DND-41 (cell line): ENCODE data around the gene WNT6.

Experiments
- ATAC-seq: fragments of 200-7000 bp; cut with Tn5 transposase; 3 replicates; pipeline ENCODE4 v1.9.1; 2021; ENCODE audit warnings: low read depth; ENCODE audit not compliant: insufficient read depth
- DNase-seq: peaks from one replicate; pipeline ENCODE4 v3.0.0-alpha.2; 2020
- H2AFZ ChIP-seq: 2 replicates; pipeline ENCODE4 v1.6.0; 2012; ENCODE audit warnings: low read depth, low read length
- H3K27ac ChIP-seq: 2 replicates; pipeline ENCODE4 v1.5.1; 2012; ENCODE audit warnings: low read length, inconsistent platforms
- H3K27me3 ChIP-seq: fragments of 200-600 bp; sonication (generic); 2 replicates; pipeline ENCODE4 v1.6.0; 2012; ENCODE audit warnings: low read length, mild to moderate bottlenecking, inconsistent platforms; ENCODE audit not compliant: insufficient read depth, poor library complexity
- H3K36me3 ChIP-seq: 2 replicates; pipeline ENCODE4 v1.5.1; 2012; ENCODE audit warnings: low read length, inconsistent platforms; ENCODE audit not compliant: insufficient read depth
- H3K4me1 ChIP-seq: 2 replicates; pipeline ENCODE4 v1.5.1; 2012; ENCODE audit warnings: mild to moderate bottlenecking, low read length; ENCODE audit not compliant: insufficient read depth
- H3K4me2 ChIP-seq: 2 replicates; pipeline ENCODE4 v1.6.0; 2012; ENCODE audit warnings: mild to moderate bottlenecking, moderate library complexity, low read length, inconsistent platforms; ENCODE audit not compliant: insufficient read depth
- H3K4me3 ChIP-seq, 2 experiments: fragments of 200-600 bp in 1 of 2; shearing (Covaris generic) in 1 of 2; 2 replicates each; pipeline ENCODE4 v1.5.1; 2012 to 2016; ENCODE audit warnings: inconsistent platforms in 2 of 2, low read length in 2 of 2, mild to moderate bottlenecking in 2 of 2, low read depth in 1 of 2, moderate library complexity in 1 of 2
- H3K79me2 ChIP-seq: 2 replicates; pipeline ENCODE4 v1.6.0; 2012; ENCODE audit warnings: low read length, inconsistent platforms; ENCODE audit not compliant: insufficient read depth
- H3K9ac ChIP-seq: 2 replicates; pipeline ENCODE4 v1.6.0; 2012; ENCODE audit warnings: low read depth, mild to moderate bottlenecking, inconsistent platforms, low read length, moderate library complexity
- H3K9me3 ChIP-seq: 2 replicates; pipeline ENCODE4 v1.5.1; 2012; ENCODE audit warnings: low read length, moderate library complexity, mild to moderate bottlenecking, inconsistent platforms; ENCODE audit not compliant: insufficient read depth, severe bottlenecking
- H4K20me1 ChIP-seq: 2 replicates; pipeline ENCODE4 v1.6.0; 2012; ENCODE audit warnings: low read length; ENCODE audit not compliant: insufficient read depth
- EZH2 ChIP-seq: IDR thresholded peaks from 3 replicates; pipeline ENCODE4 v1.6.1; 2012; ENCODE audit warnings: borderline replicate concordance, low read depth, mild to moderate bottlenecking, moderate library complexity, low read length, inconsistent platforms; ENCODE audit not compliant: severe bottlenecking
- TF ChIP-seq, protein P1 (sequence below): IDR thresholded peaks from 2 replicates; pipeline ENCODE4 v1.5.1; 2012; ENCODE audit warnings: borderline replicate concordance, low read length, moderate library complexity, mild to moderate bottlenecking; ENCODE audit not compliant: poor library complexity, severe bottlenecking; ENCODE audit errors: extremely low read depth

The WNT6 gene

GRCh38 chr2:218827701-218828476 is 31.7 kb upstream of the WNT6 start:
- H3K4me2 ChIP-seq: no peak overlapping the region
- no peak for ATAC-seq

DNA sequence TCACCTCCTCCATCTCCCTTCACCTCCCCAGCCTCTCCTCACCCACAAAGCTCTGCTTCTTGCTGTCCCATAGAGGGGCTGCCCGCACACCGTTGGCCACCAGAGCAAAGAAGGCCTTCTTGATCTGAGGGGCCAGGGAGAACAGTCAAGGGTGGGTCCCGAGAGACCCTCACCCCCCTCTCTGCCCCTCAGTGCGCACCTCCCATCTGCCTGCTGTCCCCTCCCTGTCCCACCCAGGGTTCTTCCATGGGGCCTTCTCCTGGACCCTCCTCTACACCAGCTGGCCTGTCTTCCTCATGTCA is 31.2 kb upstream of the WNT6 start:
- ATAC-seq: no peak
- no peak for DNase-seq
- Histone ChIP-seq H3K79me2 (no peaks in the 10 kb centered on the region), H3K27me3 (peaks cover 20% of the 10 kb centered on the region), H2AFZ (no peak overlapping the region), H3K4me3 (no peak overlapping the region), H3K4me1 (no peaks in the 10 kb centered on the region), H3K4me2 (no peak overlapping the region), H3K36me3 (no peaks in the 10 kb centered on the region), H4K20me1 (no peaks in the 10 kb centered on the region), H3K27ac (no peak overlapping the region), H3K9me3 (no peaks in the 10 kb centered on the region), H3K9ac (no peak overlapping the region)
- TF ChIP-seq EZH2: no peak
- TF ChIP-seq, protein P1, sequence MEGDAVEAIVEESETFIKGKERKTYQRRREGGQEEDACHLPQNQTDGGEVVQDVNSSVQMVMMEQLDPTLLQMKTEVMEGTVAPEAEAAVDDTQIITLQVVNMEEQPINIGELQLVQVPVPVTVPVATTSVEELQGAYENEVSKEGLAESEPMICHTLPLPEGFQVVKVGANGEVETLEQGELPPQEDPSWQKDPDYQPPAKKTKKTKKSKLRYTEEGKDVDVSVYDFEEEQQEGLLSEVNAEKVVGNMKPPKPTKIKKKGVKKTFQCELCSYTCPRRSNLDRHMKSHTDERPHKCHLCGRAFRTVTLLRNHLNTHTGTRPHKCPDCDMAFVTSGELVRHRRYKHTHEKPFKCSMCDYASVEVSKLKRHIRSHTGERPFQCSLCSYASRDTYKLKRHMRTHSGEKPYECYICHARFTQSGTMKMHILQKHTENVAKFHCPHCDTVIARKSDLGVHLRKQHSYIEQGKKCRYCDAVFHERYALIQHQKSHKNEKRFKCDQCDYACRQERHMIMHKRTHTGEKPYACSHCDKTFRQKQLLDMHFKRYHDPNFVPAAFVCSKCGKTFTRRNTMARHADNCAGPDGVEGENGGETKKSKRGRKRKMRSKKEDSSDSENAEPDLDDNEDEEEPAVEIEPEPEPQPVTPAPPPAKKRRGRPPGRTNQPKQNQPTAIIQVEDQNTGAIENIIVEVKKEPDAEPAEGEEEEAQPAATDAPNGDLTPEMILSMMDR: no peak

More at GRCh38 chr2:218827701-218828476, 31.7 kb upstream of the WNT6 start:
- Histone ChIP-seq H3K27ac (no peak overlapping the region), H3K36me3 (no peaks in the 10 kb centered on the region), H4K20me1 (no peaks in the 10 kb centered on the region), H2AFZ (no peak overlapping the region), H3K9me3 (no peaks in the 10 kb centered on the region), H3K79me2 (no peaks in the 10 kb centered on the region), H3K9ac (no peak overlapping the region), H3K4me3 (no peak overlapping the region), H3K4me1 (no peaks in the 10 kb centered on the region), H3K27me3 (peaks cover 17% of the 10 kb centered on the region)
- TF ChIP-seq, protein P1: no peak
- no peak for TF ChIP-seq EZH2
- no peak for DNase-seq

- Histone ChIP-seq H3K4me3 (no peak overlapping the region), H4K20me1 (no peaks in the 10 kb centered on the region), H3K9ac (no peak overlapping the region), H3K4me1 (no peaks in the 10 kb centered on the region), H3K27ac (no peak overlapping the region), H2AFZ (no peak overlapping the region), H3K27me3 (peaks cover 22% of the 10 kb centered on the region), H3K79me2 (no peaks in the 10 kb centered on the region), H3K4me2 (no peak overlapping the region), H3K9me3 (no peaks in the 10 kb centered on the region), H3K36me3 (no peaks in the 10 kb centered on the region)
- DNase-seq (no peak), ATAC-seq (no peak)
- TF ChIP-seq, protein P1: no peak
- TF ChIP-seq EZH2: no peak
Measured at GRCh38 chr2:218829868-218830451, 29.6 kb upstream of the WNT6 start.
